Epithelial cell of prostate (primary cell): ENCODE measurements around the gene SLC50A1.

ENCODE experiments used
- DNase-seq: peaks from one replicate; pipeline ENCODE4 v3.0.0-alpha.2; 2011; ENCODE audit warnings: low read depth, low spot score
- H3K27ac ChIP-seq: fragments of 450-650 bp; 2 replicates; pipeline ENCODE4 v1.5.1; 2017; ENCODE audit warnings: mild to moderate bottlenecking

Gene SLC50A1

GRCh38 chr1:155135415-155136028 lies at the start of gene SLC50A1:
Gene SLC50A1 (plus strand): TSS chr1:155135852. CDS start chr1:155135912, 60 bp downstream.
- H3K27ac ChIP-seq, result peak within 1 kb of the TSS; percentile 99
- peak; percentile 78 for DNase-seq

- no peak for DNase-seq
- peak overlapping the region; percentile 82 for H3K27ac ChIP-seq
Measured at GRCh38 chr1:155086128-155086741, 49.4 kb upstream of the SLC50A1 start.

GRCh38 chr1:155086856-155087535 lies 48.7 kb upstream of the SLC50A1 start:
- no peak overlapping the region for H3K27ac ChIP-seq
- no peak for DNase-seq

GRCh38 chr1:155091071-155092051 lies 44.3 kb upstream of the SLC50A1 start:
- no peak overlapping the region for H3K27ac ChIP-seq
- DNase-seq, result no peak

- H3K27ac ChIP-seq, result no peak overlapping the region
- no peak for DNase-seq
Measured at GRCh38 chr1:155092131-155092530, 43.5 kb upstream of the SLC50A1 start.

- DNase-seq, result no peak
- H3K27ac ChIP-seq, result no peak overlapping the region
Measured at GRCh38 chr1:155092641-155093040, 43.0 kb upstream of the SLC50A1 start.

GRCh38 chr1:155093911-155094621 lies 41.6 kb upstream of the SLC50A1 start:
- H3K27ac ChIP-seq, result no peak overlapping the region
- DNase-seq, result no peak

GRCh38 chr1:155094622-155094948 lies 41.1 kb upstream of the SLC50A1 start:
- DNase-seq, result no peak

GRCh38 chr1:155099331-155099730 lies 36.3 kb upstream of the SLC50A1 start:
- H3K27ac ChIP-seq, result no peak overlapping the region
- no peak for DNase-seq

More at GRCh38 chr1:155094622-155094948, 41.1 kb upstream of the SLC50A1 start:
- H3K27ac ChIP-seq, result no peak overlapping the region

GRCh38 chr1:155103325-155103724 lies 32.3 kb upstream of the SLC50A1 start:
- no peak for DNase-seq

GRCh38 chr1:155104605-155105534 lies 30.8 kb upstream of the SLC50A1 start:
- no peak overlapping the region for H3K27ac ChIP-seq
- no peak for DNase-seq

More at GRCh38 chr1:155103325-155103724, 32.3 kb upstream of the SLC50A1 start:
- no peak overlapping the region for H3K27ac ChIP-seq

- no peak for DNase-seq
- no peak overlapping the region for H3K27ac ChIP-seq
Measured at GRCh38 chr1:155105604-155106011, 30.0 kb upstream of the SLC50A1 start.

GRCh38 chr1:155106862-155107261 lies 28.8 kb upstream of the SLC50A1 start:
- H3K27ac ChIP-seq, result no peak overlapping the region
- no peak for DNase-seq

- no peak overlapping the region for H3K27ac ChIP-seq
- no peak for DNase-seq
Measured at GRCh38 chr1:155107309-155108264, 28.1 kb upstream of the SLC50A1 start.

GRCh38 chr1:155108296-155108695 lies 27.4 kb upstream of the SLC50A1 start:
- H3K27ac ChIP-seq, result no peak overlapping the region
- no peak for DNase-seq

GRCh38 chr1:155110381-155110780 lies 25.3 kb upstream of the SLC50A1 start:
- H3K27ac ChIP-seq, result no peak overlapping the region

GRCh38 chr1:155110826-155111225 lies 24.8 kb upstream of the SLC50A1 start:
- no peak overlapping the region for H3K27ac ChIP-seq
- no peak for DNase-seq

More at GRCh38 chr1:155110381-155110780, 25.3 kb upstream of the SLC50A1 start:
- no peak for DNase-seq
